Tibial nerve (tissue), 3 donors: Measurements from ENCODE around the gene ZNF776.

Experiments used
- CTCF ChIP-seq, 5 experiments: fragments of 200-600 bp in 3 of 5; fragments of 450-650 bp in 2 of 5; sonication (generic) in 3 of 5; IDR thresholded peaks; one replicate each; pipeline ENCODE4 v1.5.1; 2016 to 2019; ENCODE audit warnings: antibody characterized with exemption in 5 of 5, mild to moderate bottlenecking in 3 of 5, moderate library complexity in 2 of 5
- POLR2A ChIP-seq, 2 donors: fragments of 450-650 bp; IDR thresholded peaks; one replicate each; pipeline ENCODE4 v1.6.1; 2017; ENCODE audit warnings: antibody characterized with exemption in 2 of 2, mild to moderate bottlenecking in 2 of 2, moderate library complexity in 2 of 2

- TF ChIP-seq CTCF (IDR thresholded peaks at IDR 0.05) (no peak), POLR2A (IDR thresholded peaks at IDR 0.05) (no peak)
Observed at GRCh38 chr19:57771417-57771816, 24.8 kb downstream of the ZNF776 start.
